HG03378 (cell line): ENCODE measurements around the gene SCN8A.

Experiments
- ATAC-seq: cut with Tn5 transposase; IDR thresholded peaks from one replicate; pipeline ENCODE4 v1.9.1; 2021; ENCODE audit warnings: mild to moderate bottlenecking, moderate library complexity; ENCODE audit not compliant: unreplicated experiment

The SCN8A gene

DNA sequence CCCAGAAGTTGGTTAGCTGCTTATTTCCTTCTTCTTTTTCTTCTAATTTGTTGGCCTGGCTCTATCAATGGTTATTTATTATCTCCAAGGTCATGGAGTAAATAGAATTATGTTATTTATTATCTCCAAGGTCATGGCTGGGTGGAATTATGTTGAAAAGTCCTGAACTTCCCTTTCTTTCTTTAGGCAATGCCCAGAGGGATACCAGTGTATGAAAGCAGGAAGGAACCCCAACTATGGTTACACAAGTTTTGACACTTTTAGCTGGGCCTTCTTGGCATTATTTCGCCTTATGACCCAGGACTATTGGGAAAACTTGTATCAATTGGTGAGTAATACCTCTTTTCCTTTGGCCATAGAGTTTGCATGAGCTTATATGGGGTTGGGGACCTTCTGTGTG is 111.6 kb downstream of the SCN8A start:
- ATAC-seq: no peak

DNA sequence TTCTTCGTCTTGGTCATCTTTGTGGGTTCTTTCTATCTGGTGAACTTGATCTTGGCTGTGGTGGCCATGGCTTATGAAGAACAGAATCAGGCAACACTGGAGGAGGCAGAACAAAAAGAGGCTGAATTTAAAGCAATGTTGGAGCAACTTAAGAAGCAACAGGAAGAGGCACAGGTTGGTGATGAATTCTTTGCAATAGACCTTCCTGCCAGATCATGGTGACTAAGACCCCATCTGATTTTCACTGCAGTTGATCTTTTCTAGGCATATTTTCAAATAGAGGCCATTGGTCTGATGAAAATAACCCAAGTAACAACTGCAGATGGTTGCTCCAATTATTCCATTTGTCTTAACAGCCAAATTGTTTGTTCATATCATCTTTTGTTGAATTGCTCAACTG is 114.4 kb downstream of the SCN8A start:
- no peak for ATAC-seq

DNA sequence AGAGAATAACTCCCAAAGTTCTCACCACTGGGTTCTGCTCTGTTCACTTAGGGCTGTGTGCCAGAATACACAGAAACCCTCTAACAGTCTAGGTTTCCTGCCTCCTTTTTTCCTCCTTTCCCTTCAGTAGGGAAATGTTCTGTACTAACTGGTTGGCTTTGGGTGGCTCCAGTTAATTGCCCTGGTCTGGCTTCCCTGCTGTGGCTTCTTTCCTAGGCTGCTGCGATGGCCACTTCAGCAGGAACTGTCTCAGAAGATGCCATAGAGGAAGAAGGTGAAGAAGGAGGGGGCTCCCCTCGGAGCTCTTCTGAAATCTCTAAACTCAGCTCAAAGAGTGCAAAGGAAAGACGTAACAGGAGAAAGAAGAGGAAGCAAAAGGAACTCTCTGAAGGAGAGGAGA is 115.2 kb downstream of the SCN8A start:
- ATAC-seq: no peak

DNA sequence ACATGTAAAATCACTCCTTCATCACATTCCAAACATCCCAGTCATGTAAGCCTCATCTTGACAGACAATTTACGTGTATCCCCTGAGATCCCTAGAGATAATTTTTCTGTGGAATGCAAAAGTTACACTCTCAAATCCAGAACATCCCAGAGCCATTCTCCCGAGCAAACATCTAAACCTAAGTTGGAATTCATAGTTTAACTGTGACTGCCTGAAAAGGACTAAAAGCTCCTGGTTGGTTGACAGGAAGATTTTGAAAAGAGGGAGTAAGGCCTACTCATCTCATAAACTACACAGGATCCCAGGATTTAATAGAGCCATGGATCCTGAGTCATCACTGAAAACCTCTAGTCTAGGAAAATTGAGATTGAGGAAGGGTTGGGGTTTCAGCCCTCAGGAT is 123.6 kb downstream of the SCN8A start:
- no peak for ATAC-seq

DNA sequence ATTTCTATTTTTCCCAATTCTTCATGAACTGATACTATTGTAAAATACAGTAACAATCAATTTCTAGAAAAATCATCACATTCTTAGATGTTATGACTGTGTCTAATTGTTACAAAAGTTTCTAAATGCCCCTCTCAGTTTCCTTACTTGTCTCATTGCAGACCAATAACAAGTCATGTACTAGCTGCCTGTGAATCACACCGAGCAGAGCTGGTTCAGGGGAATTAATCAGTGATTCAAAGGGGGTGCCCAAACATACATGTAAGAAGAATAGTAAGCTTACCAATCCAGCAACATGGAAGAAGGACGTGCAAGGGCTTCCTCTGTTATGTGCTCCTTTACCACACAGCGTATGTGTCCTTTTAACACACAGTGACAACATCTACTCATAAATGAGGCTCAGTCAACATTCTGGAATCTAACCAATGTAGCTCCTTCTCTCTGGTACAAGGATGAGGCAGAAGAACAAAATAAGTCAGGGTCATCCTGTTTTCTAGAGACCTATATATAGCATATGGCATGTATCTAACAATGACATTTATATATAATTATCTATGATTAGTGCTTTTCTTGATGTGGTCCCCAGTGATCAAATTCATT is 126.4 kb downstream of the SCN8A start:
- no peak for ATAC-seq

GRCh38 chr12:51721282-51721940 is 130.4 kb downstream of the SCN8A start:
- no peak for ATAC-seq

DNA sequence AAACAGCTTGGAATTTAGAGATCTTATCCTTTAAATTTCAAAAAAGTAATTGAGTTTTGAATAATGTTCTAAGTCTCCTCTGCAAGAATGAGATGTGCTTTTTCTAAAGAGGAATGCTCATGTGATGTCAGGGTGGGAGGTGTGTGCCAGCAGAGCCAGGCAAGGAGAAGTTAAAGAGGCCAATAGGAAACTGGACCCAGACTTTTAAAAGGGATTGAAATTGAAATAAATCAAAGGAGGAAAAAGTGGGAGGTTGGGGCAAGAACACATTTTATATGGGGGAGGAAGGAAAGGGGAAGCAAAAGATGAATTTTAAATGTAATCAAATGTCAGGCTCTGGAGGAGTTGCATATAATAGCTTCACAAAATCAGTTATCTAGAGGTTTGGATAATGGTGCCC is 131.4 kb downstream of the SCN8A start:
- ATAC-seq: no peak

GRCh38 chr12:51726161-51726560 is 135.1 kb downstream of the SCN8A start:
- ATAC-seq: no peak

DNA sequence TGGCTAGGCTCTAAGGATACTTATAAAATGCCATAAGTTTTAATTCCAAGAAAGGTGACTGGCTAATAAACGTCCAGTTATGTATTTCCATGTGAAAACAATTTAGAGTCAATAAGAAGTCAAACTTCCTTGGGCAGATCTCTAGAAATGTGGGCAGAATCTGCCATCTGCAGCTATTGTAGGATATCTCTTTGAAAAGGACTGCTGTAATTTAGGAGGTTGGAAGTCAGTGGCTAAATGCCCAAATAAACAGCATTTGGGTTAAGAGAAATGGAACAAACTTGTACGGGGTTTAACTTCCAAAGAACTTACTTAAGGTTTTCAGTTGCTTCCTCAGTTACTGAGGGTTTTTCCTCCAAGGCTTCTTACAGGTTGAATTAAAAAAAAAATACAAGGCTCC is 135.9 kb downstream of the SCN8A start:
- no peak for ATAC-seq

- no peak for ATAC-seq
Measured at GRCh38 chr12:51729331-51729730, 138.3 kb downstream of the SCN8A start.

DNA sequence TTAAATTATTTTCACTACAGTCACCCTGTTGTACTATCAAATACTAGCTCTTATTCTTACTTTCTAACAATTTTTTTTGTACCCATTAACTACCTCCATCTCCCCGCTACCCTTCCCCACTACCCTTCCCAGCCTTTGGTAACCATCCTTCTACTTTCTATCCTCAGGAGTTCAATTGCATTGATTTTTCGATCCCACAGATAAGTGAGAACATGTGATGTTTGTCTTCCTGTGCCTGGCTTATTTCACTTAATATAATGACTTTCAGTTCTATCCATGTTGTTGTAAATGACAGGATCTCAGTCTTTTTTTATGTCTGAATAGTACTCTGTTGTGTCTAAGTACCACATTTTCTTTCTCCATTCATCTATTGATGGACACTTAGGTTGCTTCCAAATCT is 139.7 kb downstream of the SCN8A start:
- no peak for ATAC-seq

DNA sequence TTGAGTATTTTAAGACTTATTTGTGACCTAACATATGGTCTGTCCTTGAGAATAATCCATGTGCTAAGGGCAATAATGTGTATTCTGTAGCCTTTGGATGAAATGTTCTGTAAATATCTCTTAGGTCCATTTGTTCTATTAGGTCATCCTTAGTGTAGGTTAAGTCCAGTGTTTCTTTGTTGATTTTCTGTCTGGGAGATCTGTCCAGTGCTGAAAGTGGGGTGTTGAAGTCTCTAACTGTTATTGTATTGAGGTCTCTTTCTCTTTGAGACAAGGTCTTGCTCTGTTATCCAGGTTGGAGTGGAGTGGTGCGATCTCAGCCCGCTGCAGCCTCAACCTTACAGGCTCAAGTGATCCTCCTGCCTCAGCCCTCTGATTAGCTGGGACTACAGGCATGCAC is 149.5 kb downstream of the SCN8A start:
- ATAC-seq: no peak

- no peak for ATAC-seq
Measured at GRCh38 chr12:51744235-51744634, 153.2 kb downstream of the SCN8A start.

GRCh38 chr12:51744957-51745356 is 153.9 kb downstream of the SCN8A start:
- ATAC-seq: no peak

GRCh38 chr12:51746416-51746815 is 155.4 kb downstream of the SCN8A start:
- ATAC-seq: no peak

- ATAC-seq: no peak
Measured at GRCh38 chr12:51748235-51748634, 157.2 kb downstream of the SCN8A start.

DNA sequence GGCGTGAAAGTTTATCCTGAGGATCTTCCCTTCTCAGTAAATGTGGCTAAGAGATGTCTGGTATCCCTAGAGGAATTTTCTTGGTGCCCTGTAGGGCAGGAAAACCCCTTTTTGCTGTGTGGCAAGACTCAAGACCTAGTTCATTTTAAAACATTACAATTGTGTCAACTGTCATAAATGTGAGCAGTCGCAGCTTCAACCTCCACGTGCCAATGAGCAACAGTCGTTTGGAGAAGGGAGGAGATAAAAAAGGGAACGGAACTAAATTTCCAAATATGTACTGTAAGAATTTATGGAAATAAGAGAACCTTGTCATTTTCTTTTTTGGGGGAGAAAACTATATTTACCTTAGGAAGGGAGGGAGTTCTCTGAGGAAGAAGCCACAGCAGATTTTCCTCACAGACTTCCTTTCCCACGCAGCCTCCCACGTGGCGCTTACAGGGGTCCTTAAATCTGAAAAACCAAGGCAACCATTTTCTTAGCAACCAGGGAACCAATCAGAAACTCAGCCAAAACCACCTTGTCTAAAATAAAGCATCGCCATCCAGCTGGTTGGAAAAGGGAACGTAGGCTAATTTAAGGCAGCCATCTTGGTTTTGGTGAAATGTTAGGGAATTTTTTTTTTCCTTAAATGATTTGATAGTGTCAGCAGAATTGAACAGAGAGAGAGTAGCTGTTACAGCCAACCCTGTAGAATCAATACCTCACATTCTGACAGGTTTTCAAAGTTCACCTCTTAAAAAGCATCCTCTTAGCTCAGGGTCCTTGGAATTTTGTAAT is 158.4 kb downstream of the SCN8A start:
- no peak for ATAC-seq

DNA sequence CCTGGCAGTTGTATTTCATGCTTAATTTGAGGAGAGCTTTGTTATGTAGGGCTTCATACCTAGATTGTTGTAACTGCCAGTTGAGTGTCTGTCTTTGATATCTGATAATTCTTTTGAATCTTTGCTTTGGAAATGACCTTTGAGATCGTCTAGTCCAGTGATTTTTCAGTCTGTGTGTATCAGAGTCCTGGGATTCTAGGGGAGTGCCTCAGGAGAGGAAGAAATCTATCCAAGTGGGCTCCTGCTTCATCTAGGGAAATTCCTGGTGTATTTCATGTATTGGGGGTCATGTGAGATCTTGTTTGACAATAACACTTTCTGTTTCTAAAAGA is 158.9 kb downstream of the SCN8A start:
- no peak for ATAC-seq

DNA sequence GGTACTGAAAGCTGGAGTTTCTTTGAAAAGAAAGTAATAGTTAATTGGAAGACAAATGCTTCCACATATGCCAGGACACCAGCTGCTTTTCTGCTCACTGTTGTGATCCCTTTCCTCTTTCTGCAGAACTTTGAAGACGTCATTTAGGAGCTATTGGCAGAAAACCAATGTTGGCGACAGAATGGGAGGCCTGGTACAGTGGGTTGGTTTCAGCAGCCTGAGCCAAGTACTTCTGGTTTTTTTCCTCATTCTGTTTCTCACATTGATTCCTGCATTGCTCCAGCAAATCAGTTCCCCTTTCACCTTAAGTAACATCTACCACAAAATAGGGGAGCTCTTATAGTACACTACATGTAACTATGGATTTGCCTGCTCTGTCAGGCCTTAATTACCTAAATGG is 160.6 kb downstream of the SCN8A start:
- ATAC-seq: no peak

GRCh38 chr12:51752234-51752889 is 161.3 kb downstream of the SCN8A start:
- ATAC-seq: no peak

DNA sequence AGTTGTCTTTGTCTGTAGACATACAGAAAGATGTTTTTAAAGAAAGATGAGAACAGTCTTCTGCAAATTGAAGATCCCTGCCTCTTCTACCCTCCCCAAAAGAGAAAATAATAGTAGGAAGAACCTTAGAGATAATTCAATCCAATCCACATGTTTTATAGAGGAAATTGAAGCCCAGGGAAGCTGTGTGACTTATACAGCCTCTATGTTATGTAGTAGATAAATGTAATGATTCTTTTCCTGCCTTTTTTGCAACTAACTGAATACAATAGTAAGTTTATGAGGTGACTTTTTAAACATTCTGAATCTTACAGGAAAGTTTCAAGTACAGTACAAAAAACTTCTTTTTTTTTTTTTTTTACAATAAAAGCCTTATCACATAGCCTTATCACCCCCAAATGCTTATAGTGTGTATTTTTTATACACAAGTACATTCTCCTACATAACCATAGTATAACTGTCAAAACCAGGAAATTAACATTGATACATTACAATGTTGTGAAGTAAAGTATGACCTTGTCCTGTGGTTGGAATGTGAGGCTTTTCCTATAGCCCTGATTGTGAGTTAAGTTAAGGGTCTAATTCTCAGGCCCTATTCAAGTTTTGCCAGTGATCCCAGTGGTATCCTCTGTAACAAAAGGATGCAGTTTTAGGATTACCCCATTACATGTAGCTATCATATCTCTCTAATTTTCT is 163.1 kb downstream of the SCN8A start:
- ATAC-seq: no peak
